ENCODE data around the gene MXRA8.

MXRA8 gene

GRCh38 chr1:1330366-1331067, 27.8 kb downstream of the MXRA8 start:
- no peak overlapping the region for H3K27ac ChIP-seq
- TF ChIP-seq, protein P1, sequence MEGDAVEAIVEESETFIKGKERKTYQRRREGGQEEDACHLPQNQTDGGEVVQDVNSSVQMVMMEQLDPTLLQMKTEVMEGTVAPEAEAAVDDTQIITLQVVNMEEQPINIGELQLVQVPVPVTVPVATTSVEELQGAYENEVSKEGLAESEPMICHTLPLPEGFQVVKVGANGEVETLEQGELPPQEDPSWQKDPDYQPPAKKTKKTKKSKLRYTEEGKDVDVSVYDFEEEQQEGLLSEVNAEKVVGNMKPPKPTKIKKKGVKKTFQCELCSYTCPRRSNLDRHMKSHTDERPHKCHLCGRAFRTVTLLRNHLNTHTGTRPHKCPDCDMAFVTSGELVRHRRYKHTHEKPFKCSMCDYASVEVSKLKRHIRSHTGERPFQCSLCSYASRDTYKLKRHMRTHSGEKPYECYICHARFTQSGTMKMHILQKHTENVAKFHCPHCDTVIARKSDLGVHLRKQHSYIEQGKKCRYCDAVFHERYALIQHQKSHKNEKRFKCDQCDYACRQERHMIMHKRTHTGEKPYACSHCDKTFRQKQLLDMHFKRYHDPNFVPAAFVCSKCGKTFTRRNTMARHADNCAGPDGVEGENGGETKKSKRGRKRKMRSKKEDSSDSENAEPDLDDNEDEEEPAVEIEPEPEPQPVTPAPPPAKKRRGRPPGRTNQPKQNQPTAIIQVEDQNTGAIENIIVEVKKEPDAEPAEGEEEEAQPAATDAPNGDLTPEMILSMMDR (conservative IDR thresholded peaks at IDR 0.05), result no peak

GRCh38 chr1:1329304-1330210, 28.8 kb downstream of the MXRA8 start:
- TF ChIP-seq, protein P1 (conservative IDR thresholded peaks at IDR 0.05), result no peak
- no peak overlapping the region for H3K27ac ChIP-seq

GRCh38 chr1:1328254-1328653, 30.1 kb downstream of the MXRA8 start:
- peak overlapping the region; percentile 9; the same call in 1 of the 2 replicates for H3K27ac ChIP-seq
- TF ChIP-seq, protein P1 (conservative IDR thresholded peaks at IDR 0.05), result no peak

- H3K27ac ChIP-seq, result peak overlapping the region; percentile 97; the same call in 1 of the 2 replicates
- TF ChIP-seq, protein P1 (conservative IDR thresholded peaks at IDR 0.05), result no peak
Measured at GRCh38 chr1:1327291-1327690, 31.1 kb downstream of the MXRA8 start.

GRCh38 chr1:1326075-1326605, 32.2 kb downstream of the MXRA8 start:
- TF ChIP-seq, protein P1 (conservative IDR thresholded peaks at IDR 0.05), result no peak
- H3K27ac ChIP-seq, result peak overlapping the region; percentile 97

DNA sequence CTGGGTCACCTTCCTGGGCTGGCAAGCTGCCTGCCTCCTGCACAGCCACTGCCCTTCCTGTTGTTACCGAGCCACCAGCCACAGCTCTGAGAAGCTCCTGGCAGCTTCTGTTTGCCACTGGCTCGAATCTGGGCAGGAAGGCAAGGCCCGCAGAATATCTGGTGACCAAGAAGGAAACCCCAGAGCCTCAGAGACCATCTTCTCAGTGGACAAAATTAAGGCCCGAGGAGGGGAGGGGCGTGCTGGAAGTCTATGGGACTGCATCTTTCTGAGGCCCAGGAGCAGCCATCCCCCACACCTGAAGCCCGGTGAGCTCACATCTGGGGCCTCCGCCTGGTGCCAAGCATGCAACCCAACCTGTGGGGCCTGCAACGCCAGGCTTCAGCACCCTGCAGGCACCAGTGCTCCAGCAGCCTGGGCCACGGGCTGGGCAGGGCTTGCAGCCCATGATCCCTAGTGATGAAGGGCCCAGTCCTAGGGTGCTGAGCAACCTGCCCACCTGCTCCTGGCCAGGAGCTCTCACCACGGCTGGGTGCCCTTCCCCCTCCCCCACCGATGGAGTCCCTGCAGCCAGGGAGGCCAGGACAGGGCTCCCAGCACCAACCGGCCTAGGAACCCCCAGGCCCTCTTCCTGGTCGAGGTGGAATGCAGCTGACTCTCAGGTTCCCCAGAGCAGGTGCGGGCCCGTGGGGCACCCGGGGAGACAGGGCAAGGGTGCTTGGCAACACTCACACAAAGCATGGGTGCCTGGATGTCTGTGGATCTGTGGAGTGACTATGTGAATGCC, 32.9 kb downstream of the MXRA8 start:
- peak overlapping the region; percentile 97 for H3K27ac ChIP-seq
- TF ChIP-seq, protein P1 (conservative IDR thresholded peaks at IDR 0.05), result no peak

All from VCaP (cell line).